Measurements from ENCODE around the gene IL11RA.

Gene IL11RA

DNA sequence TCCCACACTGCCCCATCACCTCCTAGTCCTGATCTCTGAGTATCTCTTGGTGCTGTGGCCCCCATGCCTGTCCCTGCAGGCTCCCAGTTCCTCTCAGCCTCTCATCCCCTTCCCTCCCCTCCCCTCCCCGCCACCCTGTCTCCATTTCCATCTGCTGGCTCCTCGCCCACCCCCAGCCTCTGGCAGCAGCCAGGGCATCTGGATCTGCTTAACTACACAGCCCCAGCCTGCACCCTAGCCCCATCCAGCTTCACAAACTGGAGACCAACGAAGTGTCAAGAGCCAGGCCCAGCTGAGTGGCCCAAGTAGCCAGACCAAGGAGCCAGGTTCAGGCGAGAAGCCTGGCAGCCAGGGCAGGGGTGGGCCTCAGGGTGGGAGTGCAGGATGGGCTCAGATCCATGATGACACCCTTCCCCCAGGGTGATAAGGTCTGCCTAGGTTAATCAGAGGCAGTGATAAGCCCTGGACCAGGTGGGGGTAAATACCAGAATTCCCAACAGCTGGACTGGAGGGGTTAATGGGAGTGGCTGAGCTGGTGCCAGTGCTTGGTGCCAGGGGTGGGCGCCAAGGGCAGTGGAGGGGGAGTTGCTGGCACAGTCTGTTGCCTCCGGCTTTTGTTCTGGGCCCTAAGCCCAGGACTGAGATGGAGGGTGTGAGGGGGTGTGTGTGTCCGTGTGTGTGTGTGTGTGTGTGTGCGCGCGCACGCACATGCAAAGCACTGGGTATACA is 2.5 kb downstream of the IL11RA start:
- DNase-seq = peak in 12 of 14 donors; percentile 29 to 80 (median 61)

DNA sequence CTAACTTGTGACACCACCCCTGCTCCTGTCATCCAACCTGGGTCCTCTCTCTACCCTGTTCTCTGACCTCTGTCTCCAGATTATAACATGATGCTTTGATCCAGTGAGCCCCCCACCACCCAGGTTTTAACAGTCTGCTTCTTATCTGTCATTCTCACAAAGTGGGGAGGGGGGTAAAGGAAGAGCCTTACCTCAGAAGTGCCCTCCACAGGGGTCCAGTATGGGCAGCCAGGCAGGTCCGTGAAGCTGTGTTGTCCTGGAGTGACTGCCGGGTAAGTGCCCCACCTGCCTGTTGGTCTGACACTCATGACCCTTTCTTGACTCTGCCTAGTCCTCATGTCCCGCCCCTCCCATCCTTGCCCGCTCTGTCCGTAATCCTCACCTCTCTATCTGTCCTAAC is 3.4 kb downstream of the IL11RA start:
- DNase-seq = no peak

DNA sequence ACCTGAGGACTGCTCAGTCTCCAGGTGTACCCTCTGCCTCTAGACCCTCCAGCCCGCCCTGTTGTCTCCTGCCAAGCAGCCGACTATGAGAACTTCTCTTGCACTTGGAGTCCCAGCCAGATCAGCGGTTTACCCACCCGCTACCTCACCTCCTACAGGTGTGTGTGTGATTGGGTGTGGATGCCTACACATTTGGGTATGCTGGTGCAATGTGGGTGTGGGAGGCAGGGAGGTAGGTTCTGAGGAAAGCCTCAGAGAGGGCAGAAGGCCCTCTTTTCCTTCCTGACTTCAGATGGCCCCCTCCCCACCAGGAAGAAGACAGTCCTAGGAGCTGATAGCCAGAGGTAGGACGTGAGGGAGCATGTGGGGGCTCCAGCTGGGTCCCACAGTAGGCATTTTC is 5.0 kb downstream of the IL11RA start:
- DNase-seq = no peak

DNA sequence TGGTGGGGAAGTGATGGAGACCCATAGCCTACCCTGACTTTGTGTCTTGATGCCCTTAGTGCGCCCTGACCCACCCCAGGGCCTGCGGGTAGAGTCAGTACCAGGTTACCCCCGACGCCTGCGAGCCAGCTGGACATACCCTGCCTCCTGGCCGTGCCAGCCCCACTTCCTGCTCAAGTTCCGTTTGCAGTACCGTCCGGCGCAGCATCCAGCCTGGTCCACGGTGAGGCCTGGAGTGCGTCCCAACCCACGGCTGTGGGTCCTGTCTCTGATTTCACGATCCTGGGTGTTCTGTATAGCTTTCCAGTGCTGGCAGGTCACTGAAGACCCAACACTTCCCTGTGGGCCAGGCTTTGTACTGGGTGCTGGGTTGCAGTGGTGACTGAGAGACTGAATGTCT is 6.5 kb downstream of the IL11RA start:
- no peak for DNase-seq

DNA sequence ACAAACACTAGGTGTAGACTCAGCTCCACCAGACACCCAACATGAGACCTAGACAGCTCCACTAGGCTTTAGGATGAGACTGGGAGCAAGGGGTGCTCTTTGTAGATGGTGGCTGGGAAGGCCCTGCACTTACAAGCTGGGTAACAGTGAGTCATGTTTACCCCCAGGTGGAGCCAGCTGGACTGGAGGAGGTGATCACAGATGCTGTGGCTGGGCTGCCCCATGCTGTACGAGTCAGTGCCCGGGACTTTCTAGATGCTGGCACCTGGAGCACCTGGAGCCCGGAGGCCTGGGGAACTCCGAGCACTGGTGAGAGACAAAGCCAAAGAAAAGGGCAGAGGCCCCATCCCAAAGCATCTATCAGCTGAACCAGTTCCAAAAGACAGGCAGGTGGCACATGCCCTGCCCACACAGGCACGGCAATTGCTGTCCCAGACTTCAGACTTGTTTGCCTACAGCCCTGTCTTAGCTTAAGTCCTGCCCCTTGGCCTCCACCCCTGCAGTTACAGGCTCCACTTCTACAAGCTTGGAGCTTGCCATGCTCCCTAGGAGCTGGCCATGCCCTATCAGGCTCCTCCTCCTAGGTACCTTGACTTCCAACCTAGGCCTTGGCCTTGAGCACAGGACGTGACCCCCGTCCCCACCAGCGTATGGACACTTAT is 7.7 kb downstream of the IL11RA start:
- DNase-seq = no peak

DNA sequence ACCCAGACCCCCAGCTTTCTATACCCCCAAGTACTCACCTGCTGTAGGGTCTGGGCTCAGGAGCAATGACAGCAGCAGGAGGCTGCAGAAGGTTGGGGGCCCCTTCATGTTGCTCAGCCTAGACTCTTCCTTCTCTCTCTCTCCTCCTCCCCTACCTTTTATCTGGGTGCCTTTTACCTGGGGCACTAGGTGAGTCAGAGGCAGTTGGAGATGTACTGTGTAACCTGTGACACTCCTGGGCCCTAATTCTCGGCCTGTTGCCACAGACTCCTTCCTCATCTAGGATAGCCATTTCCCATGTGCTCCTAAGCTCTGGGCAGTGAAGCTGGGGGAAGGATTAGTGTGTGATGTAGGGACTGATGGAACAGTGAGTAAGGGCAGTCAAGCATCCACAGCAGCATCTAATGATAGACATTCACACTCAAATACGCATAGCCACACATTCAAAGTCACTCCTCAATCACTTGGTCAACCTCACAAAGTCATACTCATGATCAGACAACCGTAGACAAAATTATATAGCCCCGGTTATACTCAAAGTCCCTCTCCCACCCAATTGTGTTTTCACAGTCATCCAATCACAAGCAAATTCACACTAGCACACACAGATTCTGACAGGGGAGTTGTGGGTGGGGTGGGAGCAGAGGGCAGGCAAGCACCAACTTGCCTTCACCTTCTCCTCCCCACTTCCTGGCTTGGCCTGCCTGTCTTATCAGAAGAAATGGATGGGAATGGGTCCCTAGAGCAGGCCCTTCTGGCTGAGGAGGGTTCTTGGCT is 10.7 kb downstream of the IL11RA start, which contains the start of gene CCL27:
Gene CCL27, minus strand, starts transcription at position 132 of the 777 bp plus-strand sequence. Its CDS starts 24 bp downstream, at position 108.
- DNase-seq = no peak

DNA sequence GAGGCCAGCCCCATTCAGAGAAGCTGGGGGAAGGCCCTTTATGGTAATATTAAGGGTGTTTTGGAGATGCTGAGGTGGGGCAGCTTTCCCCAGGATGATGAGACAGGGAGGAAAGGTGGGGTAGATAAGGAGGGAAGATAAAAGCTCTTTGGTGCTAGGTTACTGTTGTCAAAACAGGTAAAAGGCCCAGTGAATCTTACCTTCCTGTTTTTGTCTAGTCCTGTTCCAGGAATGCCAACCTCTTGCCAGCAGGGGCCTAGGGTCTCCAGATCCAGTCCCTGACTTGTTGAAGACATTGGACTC is 11.3 kb downstream of the IL11RA start:
- DNase-seq = no peak

DNA sequence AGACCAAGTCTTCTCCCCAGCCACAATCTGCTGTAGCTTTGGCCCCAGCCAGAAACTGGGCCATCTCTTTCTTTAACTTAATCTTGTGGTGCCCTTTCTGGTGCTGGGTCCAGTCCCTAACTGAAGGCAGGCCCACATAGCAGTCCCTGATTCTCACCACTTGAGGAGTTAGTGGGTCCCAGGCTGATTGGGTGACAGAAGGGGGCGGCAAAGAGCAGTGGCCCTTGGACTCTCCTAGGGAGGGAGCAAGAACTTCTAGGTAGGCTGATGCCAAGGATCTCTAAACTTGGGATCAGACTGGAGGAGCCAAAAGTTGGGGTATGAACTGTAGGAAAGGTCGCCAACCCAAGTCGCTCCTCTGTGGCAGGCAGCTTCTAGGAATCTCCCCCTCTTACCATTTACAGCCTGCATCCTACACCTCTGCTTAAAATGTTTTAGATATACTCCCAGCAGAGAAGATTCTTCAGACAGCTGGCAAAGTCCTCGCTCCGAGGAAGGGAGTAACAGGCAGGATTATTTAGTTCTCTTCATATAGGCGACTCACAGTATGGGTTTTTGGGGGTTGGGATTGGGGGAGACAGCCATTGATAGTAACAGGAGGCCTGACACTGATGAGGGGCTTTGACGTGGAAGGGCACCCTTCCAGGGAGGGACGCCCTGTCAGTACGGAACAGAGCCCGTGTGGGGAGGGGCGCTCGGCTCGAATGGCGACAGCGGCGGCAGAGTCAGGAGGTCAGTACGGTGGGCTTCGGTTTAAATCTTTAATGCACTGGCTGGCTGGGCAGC is 12.5 kb downstream of the IL11RA start:
- DNase-seq = peak in 12 of 14 donors; percentile 14 to 64 (median 49)

DNA sequence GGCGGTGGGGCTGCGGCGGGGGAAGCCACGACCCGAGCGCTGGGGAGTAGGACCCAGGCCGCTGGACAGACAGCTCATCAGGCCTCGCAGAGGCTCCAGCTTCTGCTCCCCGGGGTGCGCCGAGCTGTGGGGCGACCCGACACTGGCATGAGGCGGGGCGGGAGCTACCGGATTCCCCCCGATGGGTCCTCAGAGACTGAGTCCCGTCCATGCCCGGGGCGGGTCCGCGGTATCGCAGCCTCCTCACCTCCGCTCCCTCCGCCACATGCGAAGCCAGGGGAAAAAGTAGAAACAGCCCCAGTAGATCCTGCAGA is 13.0 kb downstream of the IL11RA start:
- no peak for DNase-seq

DNA sequence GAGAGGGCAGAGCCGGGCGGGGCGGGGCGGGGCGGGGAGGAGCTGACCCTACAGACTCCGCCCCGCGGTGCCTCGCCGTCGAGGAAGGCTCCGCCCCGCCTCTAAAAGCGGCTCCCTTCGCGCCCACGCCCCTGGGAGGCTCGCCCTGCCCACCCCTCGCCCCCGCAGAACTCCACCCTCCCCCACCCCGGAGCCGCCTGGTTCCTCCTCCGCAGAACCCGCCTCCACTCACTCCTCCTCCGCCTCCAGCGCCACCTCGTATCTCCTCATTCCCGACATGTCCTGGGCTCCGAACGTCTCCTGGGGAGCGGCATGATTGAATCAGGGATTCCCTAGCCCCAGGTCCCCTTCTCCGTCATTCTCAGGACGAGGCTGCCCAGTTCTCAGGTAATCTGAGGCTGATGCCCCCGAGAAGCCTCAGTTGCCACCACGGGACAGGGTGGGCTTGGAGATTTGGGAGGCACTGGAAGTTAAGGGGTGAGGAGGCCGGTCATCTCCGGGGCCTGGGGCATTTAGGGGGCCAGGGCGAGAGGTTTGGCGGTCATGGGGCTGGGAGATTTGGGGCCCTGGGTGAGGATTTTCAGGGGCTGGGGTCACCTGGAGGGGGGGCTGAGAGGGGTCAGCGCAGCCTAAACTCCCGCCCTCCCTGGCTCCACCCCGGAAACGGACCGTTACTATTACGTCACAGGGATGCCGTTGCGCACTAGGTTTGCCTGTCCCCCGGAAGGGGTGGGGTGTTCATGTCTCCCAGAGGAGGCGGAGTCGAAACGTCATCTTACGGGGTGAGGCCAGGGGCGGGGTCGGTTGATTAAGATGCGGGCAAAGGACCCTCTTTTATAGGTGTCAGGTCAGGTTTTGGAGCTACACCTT is 13.6 kb downstream of the IL11RA start:
- peak; percentile 56 to 95 (median 82) for DNase-seq

DNA sequence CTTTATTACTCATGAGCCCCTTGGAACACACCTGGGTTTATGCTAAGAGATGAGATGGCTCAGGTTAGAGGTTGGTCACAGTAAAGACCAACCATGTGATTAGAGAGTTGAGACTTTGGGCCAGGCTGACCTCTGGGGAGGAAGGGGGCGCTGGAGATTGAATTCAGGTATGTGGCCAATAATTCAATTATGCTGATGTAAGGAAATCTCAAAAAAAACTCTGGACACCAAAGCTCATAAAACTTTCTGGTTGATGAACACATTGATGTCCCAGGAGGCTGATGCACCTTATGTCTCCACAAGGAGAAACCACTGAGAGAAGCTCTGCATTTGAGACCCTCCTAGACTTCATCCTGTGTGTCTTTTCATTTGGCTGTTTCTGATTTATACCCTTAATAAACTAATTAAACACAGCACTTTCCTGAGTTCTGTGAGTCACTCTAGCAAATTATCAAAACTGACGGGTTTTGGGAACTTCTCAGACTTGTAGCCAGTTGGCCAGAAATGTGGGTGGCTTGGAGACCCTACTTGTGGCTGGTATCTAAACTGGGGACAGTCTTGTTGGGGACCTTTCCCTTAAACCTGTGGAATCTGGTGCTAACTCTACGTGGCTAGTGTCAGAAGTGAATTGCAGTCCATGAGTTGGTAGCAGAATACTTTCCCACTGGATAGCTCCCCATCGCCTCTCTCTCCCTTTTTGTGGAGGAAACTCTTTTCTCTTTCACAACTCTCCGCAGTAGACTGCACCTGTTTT is 18.0 kb downstream of the IL11RA start:
- no peak for DNase-seq

DNA sequence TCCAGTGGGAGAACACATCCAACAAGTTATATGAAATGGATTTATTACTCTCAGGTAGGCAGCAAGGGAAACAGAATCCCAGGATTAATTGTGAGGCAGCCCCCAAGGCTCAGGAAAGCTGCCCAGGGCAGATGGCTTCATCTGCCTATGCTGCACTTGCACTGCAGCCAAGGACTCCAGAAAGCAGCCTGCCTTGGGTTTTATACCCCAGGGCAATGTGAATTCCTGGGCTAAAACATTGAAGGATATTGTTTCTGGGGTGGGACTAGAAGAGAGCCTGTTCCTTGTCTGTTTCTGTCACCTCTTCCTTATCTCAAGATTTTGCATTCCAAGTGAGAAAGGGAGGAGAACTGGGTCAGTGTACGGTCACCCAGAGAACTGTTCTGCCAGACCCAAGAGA is 19.3 kb downstream of the IL11RA start:
- no peak for DNase-seq

DNA sequence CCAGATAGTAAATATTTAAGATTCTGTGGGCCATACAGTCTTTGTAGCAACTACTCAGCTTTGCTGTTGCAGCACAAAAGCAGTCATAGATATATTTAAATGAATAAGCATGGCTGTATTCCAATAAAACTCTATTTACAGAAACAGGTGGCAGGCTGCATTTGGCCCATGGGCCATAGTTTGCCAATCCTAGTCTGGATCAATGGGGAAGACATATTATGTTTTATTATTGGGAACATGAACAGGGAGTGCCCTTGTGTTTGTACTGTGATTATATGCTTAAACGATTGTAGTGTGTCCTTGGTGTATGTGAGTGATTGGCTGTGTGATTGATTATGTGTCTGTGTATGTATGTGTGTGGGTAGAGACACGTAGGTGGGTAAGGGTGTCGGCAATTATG is 22.5 kb downstream of the IL11RA start:
- no peak for DNase-seq

DNA sequence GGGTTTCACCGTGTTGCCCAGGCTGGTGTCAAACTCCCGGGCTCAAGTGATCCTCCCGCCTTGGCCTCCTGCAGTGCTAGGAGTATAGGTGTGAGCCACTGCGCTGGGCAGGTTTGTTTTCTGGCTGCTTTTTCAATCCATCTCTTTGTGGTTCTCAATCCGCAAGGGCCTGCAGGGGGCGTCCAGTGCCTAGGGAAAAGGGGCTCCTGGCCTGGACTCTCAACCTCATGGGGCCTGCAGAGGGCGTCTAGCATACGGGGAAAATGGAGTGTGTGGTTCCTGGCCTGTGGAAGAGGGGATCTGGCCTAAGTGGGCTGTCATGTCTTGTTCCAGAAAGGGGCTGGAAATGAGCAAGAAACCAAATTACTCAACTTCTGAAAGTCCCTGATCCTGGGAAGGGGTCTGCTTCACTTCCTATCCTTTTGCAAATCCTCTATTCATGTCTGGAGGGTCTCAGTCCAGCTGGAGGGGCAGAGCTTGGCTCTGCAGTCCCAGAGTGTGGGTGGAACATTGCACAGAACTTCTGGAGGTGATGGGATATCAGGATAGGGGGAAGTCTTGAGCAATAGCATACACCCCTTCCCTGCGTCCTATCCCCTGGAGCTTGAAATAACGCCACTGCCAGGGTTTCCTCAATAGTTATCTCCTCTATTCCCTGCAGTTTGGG is 23.2 kb downstream of the IL11RA start:
- peak in 4 of 14 donors; percentile 2 to 29 (median 10) for DNase-seq

DNA sequence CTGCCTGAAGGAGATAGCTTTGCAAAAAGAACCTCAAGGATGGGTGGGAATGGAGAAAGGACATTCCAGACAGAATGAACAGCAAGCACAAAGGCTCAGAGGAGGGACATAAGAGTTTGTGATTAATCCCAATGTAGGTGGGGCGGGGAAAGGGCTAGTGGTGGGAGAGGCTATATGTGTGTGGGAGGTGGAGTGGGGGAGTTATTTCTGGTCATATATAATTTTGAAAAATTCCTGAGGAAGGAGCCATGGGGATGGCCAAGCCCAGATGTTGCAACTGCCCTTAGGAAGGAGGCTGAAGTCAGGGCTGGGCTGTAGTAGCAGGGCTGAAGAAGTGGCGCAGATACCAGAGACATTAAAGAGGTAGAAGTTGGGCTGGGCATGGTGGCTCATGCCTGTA is 23.9 kb downstream of the IL11RA start:
- DNase-seq = no peak

DNA sequence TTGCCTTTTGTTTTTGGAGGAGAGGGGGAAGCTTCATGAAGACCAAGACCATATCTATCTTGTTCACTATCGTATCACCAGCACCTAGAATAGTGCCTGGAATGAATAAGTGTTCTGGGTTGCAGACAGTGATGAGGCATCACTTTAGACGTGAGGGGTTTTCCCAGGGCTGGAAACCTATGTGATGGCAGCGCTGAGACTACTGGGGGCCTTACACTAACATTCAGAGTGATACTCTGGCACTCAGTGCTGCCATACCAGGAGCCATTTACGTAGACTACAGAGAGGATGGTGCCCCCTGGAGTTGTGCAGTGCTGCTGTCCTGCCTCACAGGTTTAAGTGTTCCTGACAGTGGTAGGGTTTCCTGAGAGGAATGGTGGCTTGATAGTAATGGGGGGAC is 32.2 kb downstream of the IL11RA start:
- DNase-seq = no peak

DNA sequence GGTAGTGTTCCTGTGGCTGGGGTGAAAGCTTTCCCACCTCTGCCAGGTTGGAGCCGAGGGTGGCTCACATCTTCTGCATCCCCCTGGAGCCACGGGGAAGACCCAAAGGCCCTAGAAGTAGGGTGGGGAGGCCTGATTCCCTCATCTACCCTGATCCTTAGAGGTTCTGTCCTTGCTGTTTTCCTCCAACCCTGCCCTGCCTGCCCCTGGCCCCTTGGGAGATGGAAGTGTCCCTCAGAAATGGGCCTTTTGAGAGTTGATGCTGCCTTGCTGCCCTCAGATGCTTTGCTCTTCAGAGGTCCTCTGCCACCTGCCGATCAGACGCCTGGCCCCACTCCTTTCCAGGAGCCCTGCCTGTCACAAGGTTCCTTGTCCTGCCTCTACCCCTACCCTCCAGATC is 32.8 kb downstream of the IL11RA start:
- DNase-seq = no peak

DNA sequence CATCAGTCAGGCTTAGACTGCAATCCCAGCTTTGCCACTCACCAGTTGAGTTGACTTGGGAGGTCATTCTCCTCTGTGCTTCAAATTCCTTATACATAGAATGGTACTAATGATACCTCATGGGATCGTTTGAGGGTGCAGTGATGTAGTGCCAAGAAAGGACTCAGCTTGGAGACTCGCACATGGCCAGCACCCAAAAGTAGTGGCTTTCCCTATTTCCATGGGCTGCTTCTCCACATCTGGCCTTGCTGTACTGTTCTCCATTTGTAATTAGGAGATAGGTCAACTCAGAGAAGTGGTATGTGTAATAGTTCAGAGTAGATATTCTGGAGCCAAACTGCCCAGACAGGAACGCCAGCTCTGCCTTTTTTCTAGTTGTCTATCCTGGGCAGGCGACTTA is 33.6 kb downstream of the IL11RA start:
- no peak for DNase-seq

DNA sequence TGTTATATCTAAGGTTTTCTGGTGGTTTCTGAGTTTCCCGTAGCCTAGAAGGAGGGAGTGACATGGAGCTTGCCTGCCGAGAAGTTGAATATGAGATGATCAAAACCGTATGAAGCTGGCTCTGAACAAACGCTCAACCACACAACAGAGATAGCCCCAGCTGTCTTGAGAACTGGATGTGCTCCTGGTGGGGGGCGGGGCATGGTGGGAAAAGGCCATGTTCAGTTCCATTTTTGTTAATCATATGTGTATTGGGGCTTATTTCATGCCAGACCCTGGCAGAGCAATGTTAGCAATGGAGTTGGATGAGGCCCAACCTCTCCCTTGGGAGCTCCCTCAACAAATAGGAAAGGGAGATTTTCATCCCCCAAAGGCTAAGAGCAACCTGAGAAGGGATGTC is 34.2 kb downstream of the IL11RA start:
- DNase-seq = no peak

DNA sequence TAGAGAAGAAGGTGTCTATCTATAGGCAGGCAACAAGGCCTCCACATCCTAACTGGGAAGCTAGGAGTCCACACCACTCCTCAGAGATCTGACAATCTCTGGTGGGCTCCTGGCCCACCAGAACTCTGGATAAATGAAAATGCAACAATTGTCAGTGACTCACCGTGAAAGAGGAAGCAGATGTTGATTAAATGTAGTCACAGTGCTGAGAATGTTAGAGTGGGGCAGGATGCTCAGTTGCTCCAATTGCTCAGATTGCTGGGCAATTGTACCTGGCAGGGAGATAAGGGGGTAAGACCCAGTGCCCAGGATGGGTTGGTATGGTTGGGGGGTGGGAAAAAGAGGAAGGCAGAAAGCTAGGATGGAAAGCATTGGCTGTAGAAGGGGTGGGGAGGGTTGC is 34.7 kb downstream of the IL11RA start:
- no peak for DNase-seq
